GM12878 (cell line): ENCODE results near the gene UBE3C. TPM values are rescaled to one million over a fixed set of nuclear protein-coding genes. Genes with fewer than 3 reads are reported as not detected.

Experiments
- ATAC-seq: fragments of 200-7000 bp; cut with Tn5 transposase; 3 replicates; pipeline ENCODE4 v1.9.1; 2020; ENCODE audit warnings: mild to moderate bottlenecking, moderate library complexity
- BruUV-seq: library from RNA; stranded (reverse); fragments of 400-500 nt; replicated peaks from 2 replicates; lab custom pipeline; 2021; lab: Mats Ljungman, UMichigan
- CTCF ChIA-PET: fragments of 300-600 bp; sonication (Branson Sonifier 250); formaldehyde crosslinking; extraction: SDS; loops from one replicate; lab custom pipeline; 2021; ENCODE audit warnings: inconsistent platforms; lab: Yijun Ruan, JAX
- POLR2A ChIA-PET: fragments of 350-600 bp; formaldehyde crosslinking; extraction: SDS; loops from one replicate; lab custom pipeline; 2021; ENCODE audit warnings: inconsistent platforms; lab: Charles Lee
- RAD21 ChIA-PET: fragments of 300-600 bp; sonication (Branson Sonifier 250); formaldehyde crosslinking; loops from one replicate; lab custom pipeline; 2023; ENCODE audit warnings: antibody characterized with exemption; ENCODE audit not compliant: unreplicated experiment; lab: Charles Lee
- SMC1A ChIA-PET: fragments of 300-600 bp; sonication (Branson Sonifier 250); formaldehyde crosslinking; loops from one replicate; lab custom pipeline; 2023; ENCODE audit not compliant: unreplicated experiment, uncharacterized antibody; lab: Charles Lee
- DNase-seq: peaks from one replicate; pipeline ENCODE4 v3.0.0-alpha.2; 2011; ENCODE audit warnings: low read depth, low spot score
- FAIRE-seq: peaks from 3 replicates; lab custom pipeline; 2011; peaks lifted over from hg19 to GRCh38; lab: Jason Lieb, UNC
- H2AFZ ChIP-seq: 2 replicates; pipeline ENCODE4 v1.6.0; 2011; ENCODE audit warnings: low read depth, low read length, control low read depth; ENCODE audit not compliant: control insufficient read depth
- H3K27ac ChIP-seq: 2 replicates; pipeline ENCODE4 v1.5.1; 2011; ENCODE audit warnings: control low read depth; ENCODE audit not compliant: control insufficient read depth, insufficient read depth
- H3K27me3 ChIP-seq, 2 experiments: replicated peaks in 1 of 2; 2 replicates each; pipeline versions ENCODE4 v1.6.0 to v1.6.1; 2011; ENCODE audit warnings: low read length in 1 of 2; ENCODE audit not compliant: control insufficient read depth in 2 of 2, insufficient read depth in 2 of 2
- H3K36me3 ChIP-seq, 2 experiments: 2 replicates each; pipeline ENCODE4 v1.5.1; 2011; ENCODE audit warnings: low read length in 1 of 2; ENCODE audit not compliant: control insufficient read depth in 2 of 2, insufficient read depth in 2 of 2
- H3K4me1 ChIP-seq: 2 replicates; pipeline ENCODE4 v1.6.1; 2011; ENCODE audit warnings: mild to moderate bottlenecking, low read length, moderate library complexity, mixed read lengths; ENCODE audit not compliant: control insufficient read depth, insufficient read depth
- H3K4me2 ChIP-seq: 2 replicates; pipeline ENCODE4 v1.6.0; 2011; ENCODE audit warnings: control low read depth; ENCODE audit not compliant: control insufficient read depth, insufficient read depth
- H3K4me3 ChIP-seq: fragments of 200-600 bp; sonication (generic); 2 replicates; pipeline ENCODE4 v1.5.1; 2016
- H3K79me2 ChIP-seq: 2 replicates; pipeline ENCODE4 v1.6.0; 2011; ENCODE audit warnings: low read length; ENCODE audit not compliant: control insufficient read depth, insufficient read depth
- H3K9ac ChIP-seq: 2 replicates; pipeline ENCODE4 v1.8.0; 2011; ENCODE audit warnings: low read length, control low read depth, mixed read lengths; ENCODE audit not compliant: control insufficient read depth, insufficient read depth
- H3K9me3 ChIP-seq: replicated peaks from 3 replicates; pipeline ENCODE4 v1.5.1; 2011; ENCODE audit warnings: mild to moderate bottlenecking, low read length; ENCODE audit not compliant: control insufficient read depth, insufficient read depth
- H4K20me1 ChIP-seq: 2 replicates; pipeline ENCODE4 v1.6.0; 2011; ENCODE audit not compliant: control insufficient read depth, insufficient read depth
- BACH1 ChIP-seq: fragments of 450-650 bp; IDR thresholded peaks from 2 replicates; pipeline ENCODE4 v1.6.1; 2017; ENCODE audit warnings: mild to moderate bottlenecking, borderline replicate concordance
- CBX5 ChIP-seq: sonication (generic); IDR thresholded peaks from 2 replicates; pipeline ENCODE4 v1.6.1; 2016; ENCODE audit warnings: low read depth, moderate library complexity, mild to moderate bottlenecking, inconsistent platforms
- CHD2 ChIP-seq: IDR thresholded peaks from 2 replicates; pipeline ENCODE4 v1.6.1; 2011; ENCODE audit warnings: low read depth, low read length, improper control_type of control experiment, borderline replicate concordance
- EZH2 ChIP-seq: IDR thresholded peaks from 2 replicates; pipeline ENCODE4 v1.6.1; 2012; ENCODE audit warnings: low read depth, mild to moderate bottlenecking, control low read depth, inconsistent platforms, low read length, borderline replicate concordance; ENCODE audit not compliant: control insufficient read depth
- MEF2B ChIP-seq: fragments of 450-650 bp; IDR thresholded peaks from 2 replicates; pipeline ENCODE4 v1.6.1; 2018; ENCODE audit warnings: mild to moderate bottlenecking, moderate library complexity; ENCODE audit not compliant: partially characterized antibody, poor library complexity, severe bottlenecking
- SP1 ChIP-seq: IDR thresholded peaks from one replicate; pipeline ENCODE4 v1.6.1; 2011; ENCODE audit warnings: low read depth, low read length
- TARDBP ChIP-seq: IDR thresholded peaks from 2 replicates; pipeline ENCODE4 v1.6.1; 2016; ENCODE audit warnings: borderline replicate concordance
- ZNF24 ChIP-seq: fragments of 450-650 bp; IDR thresholded peaks from 2 replicates; pipeline ENCODE4 v1.6.1; 2017; ENCODE audit warnings: antibody characterized with exemption, mild to moderate bottlenecking
- WGBS: methylation state at CpG from one replicate; pipeline ENCODE4 v1.1.6; 2016; ENCODE audit warnings: low lambda C conversion rate; ENCODE audit not compliant: insufficient replicate concordance, insufficient coverage; ENCODE audit errors: missing lambda C conversion rate; 5-methylcytosine and 5-hydroxymethylcytosine counted together
- in situ Hi-C: fragments of 300-500 bp; cut with MboI; formaldehyde crosslinking; loops from 9 replicates; pipeline ENCODE4 v1.14.3; 2018; ENCODE audit warnings: mixed read lengths
- intact Hi-C: fragments of 100-400 bp; cut with micrococcal nuclease; formaldehyde crosslinking; loops from one replicate; pipeline ENCODE4 v1.14.2; 2022; ENCODE audit not compliant: unreplicated experiment
- polyA plus RNA-seq, 11 experiments: library from polyadenylated mRNA; depleted of rRNA in 4 of 11; unstranded in 6 of 11; stranded (reverse) in 5 of 11; fragments of >200 nt; fragmentation: Nextera tagmentation in 4 of 11; fragmentation: Illumina TruSeq in 1 of 11; extraction: Ambion mirVana in 4 of 11; extraction: Trizol in 1 of 11; gene quantifications; 1 replicate in 1 of 11; 2 replicates in 10 of 11; pipeline versions ENCODE4 v1.2.1 to v1.2.3, GENCODE V29; 2011 to 2016; ENCODE audit warnings: inconsistent platforms in 2 of 11, missing spikeins in 2 of 11, low read depth in 1 of 11
- total RNA-seq, 4 experiments: library from RNA; depleted of rRNA in 3 of 4; stranded (reverse); fragments of >200 nt in 3 of 4; fragmentation: Illumina TruSeq in 1 of 4; extraction: Trizol in 1 of 4; gene quantifications; 2 replicates each; pipeline versions ENCODE4 v1.2.1 to v1.2.3, GENCODE V29; 2013 to 2021
- TF ChIP-seq, protein P1 (sequence below): IDR thresholded peaks from 2 replicates; pipeline ENCODE4 v1.6.1; 2012; ENCODE audit warnings: low read length, inconsistent platforms
- TF ChIP-seq, protein P2 (sequence below): fragments of 450-650 bp; conservative IDR thresholded peaks from 2 replicates; pipeline ENCODE4 v1.6.1; 2017; ENCODE audit warnings: mild to moderate bottlenecking, moderate library complexity

The UBE3C gene
- total and polyA plus RNA-seq, 10 of the 15 experiments (the other 5 are each of a cell fraction or from before 2014, with no cell fraction given), result 7.9 to 65.9 (median 45.2) TPM

DNA sequence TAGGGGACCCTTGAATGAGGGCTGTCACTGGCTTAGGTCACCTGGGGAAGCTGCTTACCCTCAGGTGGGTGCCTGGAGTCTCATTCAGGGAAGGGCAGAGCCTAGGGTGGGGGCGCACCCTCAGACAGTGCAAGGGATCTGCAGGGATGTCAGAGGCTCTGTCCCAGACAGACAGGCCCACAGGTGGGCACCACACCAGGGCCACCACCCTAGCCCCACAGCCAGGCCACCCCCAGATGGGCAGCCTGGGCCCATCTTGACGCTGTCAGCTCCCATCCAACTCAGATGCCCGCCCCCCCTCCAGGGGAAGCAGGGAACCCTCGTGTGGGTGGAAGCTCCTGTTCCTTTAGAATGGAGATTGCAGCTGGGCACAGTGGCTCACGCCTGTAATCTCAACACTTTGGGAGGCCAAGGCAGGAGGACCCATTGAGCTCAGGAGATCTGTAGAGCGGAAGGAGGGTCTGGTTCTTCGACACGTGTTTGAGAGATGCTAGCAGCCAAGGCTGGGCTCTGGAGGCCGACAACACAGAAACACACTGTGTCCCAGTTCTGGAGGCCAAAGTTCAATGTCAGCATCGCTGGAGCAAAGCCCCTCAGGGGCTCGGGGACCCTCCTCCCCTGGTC is 139.6 kb downstream of the UBE3C start:
- Histone ChIP-seq H3K79me2 (no peaks in the 10 kb centered on the region), H3K27me3 (no peaks in the 10 kb centered on the region; a peak in 1 of 4 replicates), H2AFZ (no peak overlapping the region), H4K20me1 (no peaks in the 10 kb centered on the region), H3K4me2 (no peak overlapping the region), H3K9me3 (no peaks in the 10 kb centered on the region), H3K36me3 (no peaks in the 10 kb centered on the region), H3K4me3 (no peak overlapping the region), H3K4me1 (no peaks in the 10 kb centered on the region), H3K9ac (no peak overlapping the region), H3K27ac (no peak overlapping the region)
- DNase-seq (no peak), ATAC-seq (no peak), FAIRE-seq (no peak)
- no TSS peak for BruUV-seq
- POLR2A ChIA-PET, result interaction anchor here (0.6 kb wide), 1 partner anchor 1578 kb away, joined by 5 read pairs; no protein-coding TSS in a partner anchor
- RAD21 ChIA-PET, result interaction anchor here (0.7 kb wide), 1 partner anchor 60 kb away, joined by 4 read pairs; no protein-coding TSS in a partner anchor
- WGBS, result 89% methylated on average over 11 of the region's 11 CpGs
- in situ Hi-C loops (no loop called here), intact Hi-C loops (no loop called here)
- CTCF ChIA-PET, result no interaction called here
- SMC1A ChIA-PET, result no interaction called here
- TF ChIP-seq BACH1, result no peak
- no peak for TF ChIP-seq EZH2
- no peak for TF ChIP-seq MEF2B
- TF ChIP-seq TARDBP, result no peak
- TF ChIP-seq, protein P1, sequence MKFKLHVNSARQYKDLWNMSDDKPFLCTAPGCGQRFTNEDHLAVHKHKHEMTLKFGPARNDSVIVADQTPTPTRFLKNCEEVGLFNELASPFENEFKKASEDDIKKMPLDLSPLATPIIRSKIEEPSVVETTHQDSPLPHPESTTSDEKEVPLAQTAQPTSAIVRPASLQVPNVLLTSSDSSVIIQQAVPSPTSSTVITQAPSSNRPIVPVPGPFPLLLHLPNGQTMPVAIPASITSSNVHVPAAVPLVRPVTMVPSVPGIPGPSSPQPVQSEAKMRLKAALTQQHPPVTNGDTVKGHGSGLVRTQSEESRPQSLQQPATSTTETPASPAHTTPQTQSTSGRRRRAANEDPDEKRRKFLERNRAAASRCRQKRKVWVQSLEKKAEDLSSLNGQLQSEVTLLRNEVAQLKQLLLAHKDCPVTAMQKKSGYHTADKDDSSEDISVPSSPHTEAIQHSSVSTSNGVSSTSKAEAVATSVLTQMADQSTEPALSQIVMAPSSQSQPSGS, result no peak
- TF ChIP-seq SP1, result no peak
- no peak for TF ChIP-seq ZNF24
- TF ChIP-seq CBX5, result no peak
- TF ChIP-seq, protein P2, sequence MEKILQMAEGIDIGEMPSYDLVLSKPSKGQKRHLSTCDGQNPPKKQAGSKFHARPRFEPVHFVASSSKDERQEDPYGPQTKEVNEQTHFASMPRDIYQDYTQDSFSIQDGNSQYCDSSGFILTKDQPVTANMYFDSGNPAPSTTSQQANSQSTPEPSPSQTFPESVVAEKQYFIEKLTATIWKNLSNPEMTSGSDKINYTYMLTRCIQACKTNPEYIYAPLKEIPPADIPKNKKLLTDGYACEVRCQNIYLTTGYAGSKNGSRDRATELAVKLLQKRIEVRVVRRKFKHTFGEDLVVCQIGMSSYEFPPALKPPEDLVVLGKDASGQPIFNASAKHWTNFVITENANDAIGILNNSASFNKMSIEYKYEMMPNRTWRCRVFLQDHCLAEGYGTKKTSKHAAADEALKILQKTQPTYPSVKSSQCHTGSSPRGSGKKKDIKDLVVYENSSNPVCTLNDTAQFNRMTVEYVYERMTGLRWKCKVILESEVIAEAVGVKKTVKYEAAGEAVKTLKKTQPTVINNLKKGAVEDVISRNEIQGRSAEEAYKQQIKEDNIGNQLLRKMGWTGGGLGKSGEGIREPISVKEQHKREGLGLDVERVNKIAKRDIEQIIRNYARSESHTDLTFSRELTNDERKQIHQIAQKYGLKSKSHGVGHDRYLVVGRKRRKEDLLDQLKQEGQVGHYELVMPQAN, result no peak
- no peak for TF ChIP-seq CHD2
